OCI-LY1 (cell line): Measurements from ENCODE around the gene FTO.

ENCODE experiments used
- H2AFZ ChIP-seq: fragments of 200-600 bp; sonication (generic), shearing (Covaris generic); 2 replicates; pipeline ENCODE4 v1.6.0; 2014; ENCODE audit warnings: antibody characterized with exemption, mild to moderate bottlenecking, low read length
- H3F3A ChIP-seq: fragments of 200-600 bp; sonication (generic), shearing (Covaris generic); 2 replicates; pipeline ENCODE4 v1.6.0; 2014; ENCODE audit warnings: mild to moderate bottlenecking, antibody characterized with exemption, low read length, moderate library complexity; ENCODE audit not compliant: insufficient read depth
- H3K27ac ChIP-seq: fragments of 200-600 bp; sonication (generic); 2 replicates; pipeline ENCODE4 v1.5.1; 2014; ENCODE audit warnings: low read length, mixed run types, mild to moderate bottlenecking, low read depth; ENCODE audit not compliant: poor library complexity, severe bottlenecking
- H3K27me3 ChIP-seq: fragments of 200-600 bp; sonication (generic); 2 replicates; pipeline ENCODE4 v1.6.0; 2014; ENCODE audit warnings: antibody characterized with exemption, mild to moderate bottlenecking, low read length, moderate library complexity; ENCODE audit not compliant: insufficient read depth
- H3K36me3 ChIP-seq: fragments of 200-600 bp; sonication (generic); 2 replicates; pipeline ENCODE4 v1.6.1; 2014; ENCODE audit warnings: mild to moderate bottlenecking, antibody characterized with exemption, low read length, moderate library complexity, mixed read lengths; ENCODE audit not compliant: insufficient read depth
- H3K4me1 ChIP-seq: fragments of 200-600 bp; sonication (generic); 2 replicates; pipeline ENCODE4 v1.5.1; 2014; ENCODE audit warnings: mild to moderate bottlenecking, low read length, moderate library complexity; ENCODE audit not compliant: insufficient read depth, severe bottlenecking
- H3K4me2 ChIP-seq: fragments of 200-600 bp; sonication (generic), shearing (Covaris generic); 2 replicates; pipeline ENCODE4 v1.6.1; 2014; ENCODE audit warnings: low read length
- H3K4me3 ChIP-seq: fragments of 200-600 bp; sonication (generic); 2 replicates; pipeline ENCODE4 v1.5.1; 2014; ENCODE audit warnings: low read length, low read depth, mild to moderate bottlenecking, mixed read lengths; ENCODE audit not compliant: poor library complexity, severe bottlenecking
- H3K79me2 ChIP-seq: fragments of 200-600 bp; shearing (Covaris generic); 2 replicates; pipeline ENCODE4 v1.6.1; 2016; ENCODE audit warnings: mixed run types, low read length, mixed read lengths; ENCODE audit not compliant: insufficient read depth
- H3K9ac ChIP-seq: fragments of 200-600 bp; sonication (generic), shearing (Covaris generic); 2 replicates; pipeline ENCODE4 v1.6.1; 2014; ENCODE audit warnings: mild to moderate bottlenecking, low read length, mixed read lengths
- H3K9me2 ChIP-seq: fragments of 200-600 bp; sonication (generic), shearing (Covaris generic); 2 replicates; pipeline ENCODE4 v1.6.1; 2014; ENCODE audit warnings: low read depth, mild to moderate bottlenecking, low read length, mixed read lengths
- H3K9me3 ChIP-seq: fragments of 200-600 bp; shearing (Covaris generic); 2 replicates; pipeline ENCODE4 v1.6.1; 2014; ENCODE audit warnings: low read length, mixed read lengths
- H4K20me1 ChIP-seq: fragments of 200-600 bp; sonication (generic), shearing (Covaris generic); 2 replicates; pipeline ENCODE4 v1.6.0; 2016; ENCODE audit warnings: mild to moderate bottlenecking, low read length; ENCODE audit not compliant: insufficient read depth
- EZH2 ChIP-seq: fragments of 200-600 bp; sonication (generic), shearing (Covaris generic); IDR thresholded peaks from 2 replicates; pipeline ENCODE4 v1.8.0; 2017; ENCODE audit warnings: borderline replicate concordance, mixed run types, mild to moderate bottlenecking, antibody characterized with exemption, low read length, moderate library complexity, mixed read lengths
- TF ChIP-seq, protein P1 (sequence below): fragments of 200-600 bp; sonication (generic), shearing (Covaris generic); IDR thresholded peaks from 2 replicates; pipeline ENCODE4 v1.5.1; 2017; ENCODE audit warnings: mild to moderate bottlenecking, antibody characterized with exemption, low read length, moderate library complexity, mixed read lengths

Gene FTO

DNA sequence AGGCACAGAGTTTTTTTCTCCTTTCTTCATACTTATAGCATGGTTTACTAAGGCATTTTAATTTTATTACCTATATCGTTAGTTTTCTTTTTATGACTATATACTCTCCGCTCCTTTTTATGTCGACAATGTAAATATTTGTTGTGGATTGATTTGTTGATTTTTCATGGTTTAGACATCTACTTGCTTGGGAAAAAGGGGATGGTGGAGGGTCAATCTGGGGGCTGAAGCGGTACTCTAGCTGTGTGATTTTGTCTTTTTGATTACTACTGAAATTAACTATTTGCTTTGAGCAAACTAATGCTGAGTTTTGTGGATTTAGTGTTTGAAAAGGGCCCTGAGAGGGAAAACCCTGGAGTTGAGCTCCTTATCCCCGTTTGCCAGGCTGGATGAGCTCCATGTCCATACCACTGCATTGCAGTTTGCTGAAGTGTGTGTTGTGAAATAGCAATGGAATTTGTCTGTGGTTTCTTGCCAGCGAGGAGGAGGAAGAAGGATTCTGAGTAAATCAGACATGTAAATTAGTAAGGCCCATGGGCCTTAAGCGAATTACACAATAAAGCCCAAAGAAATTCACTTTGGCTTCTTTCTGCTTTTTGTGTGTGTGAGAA is 72.0 kb downstream of the FTO start:
- Histone ChIP-seq H3K36me3 (no peaks in the 10 kb centered on the region), H3K4me3 (no peak overlapping the region), H3K27me3 (no peaks in the 10 kb centered on the region), H3K9me3 (no peaks in the 10 kb centered on the region), H4K20me1 (no peaks in the 10 kb centered on the region), H2AFZ (no peak overlapping the region), H3K27ac (no peak overlapping the region), H3K4me2 (no peak overlapping the region), H3K9ac (no peak overlapping the region), H3K9me2 (no peaks in the 10 kb centered on the region), H3K4me1 (peaks cover 47% of the 10 kb centered on the region), H3K79me2 (no peaks in the 10 kb centered on the region), H3F3A (no peaks in the 10 kb centered on the region)
- TF ChIP-seq, protein P1, sequence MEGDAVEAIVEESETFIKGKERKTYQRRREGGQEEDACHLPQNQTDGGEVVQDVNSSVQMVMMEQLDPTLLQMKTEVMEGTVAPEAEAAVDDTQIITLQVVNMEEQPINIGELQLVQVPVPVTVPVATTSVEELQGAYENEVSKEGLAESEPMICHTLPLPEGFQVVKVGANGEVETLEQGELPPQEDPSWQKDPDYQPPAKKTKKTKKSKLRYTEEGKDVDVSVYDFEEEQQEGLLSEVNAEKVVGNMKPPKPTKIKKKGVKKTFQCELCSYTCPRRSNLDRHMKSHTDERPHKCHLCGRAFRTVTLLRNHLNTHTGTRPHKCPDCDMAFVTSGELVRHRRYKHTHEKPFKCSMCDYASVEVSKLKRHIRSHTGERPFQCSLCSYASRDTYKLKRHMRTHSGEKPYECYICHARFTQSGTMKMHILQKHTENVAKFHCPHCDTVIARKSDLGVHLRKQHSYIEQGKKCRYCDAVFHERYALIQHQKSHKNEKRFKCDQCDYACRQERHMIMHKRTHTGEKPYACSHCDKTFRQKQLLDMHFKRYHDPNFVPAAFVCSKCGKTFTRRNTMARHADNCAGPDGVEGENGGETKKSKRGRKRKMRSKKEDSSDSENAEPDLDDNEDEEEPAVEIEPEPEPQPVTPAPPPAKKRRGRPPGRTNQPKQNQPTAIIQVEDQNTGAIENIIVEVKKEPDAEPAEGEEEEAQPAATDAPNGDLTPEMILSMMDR, result no peak
- no peak for TF ChIP-seq EZH2

DNA sequence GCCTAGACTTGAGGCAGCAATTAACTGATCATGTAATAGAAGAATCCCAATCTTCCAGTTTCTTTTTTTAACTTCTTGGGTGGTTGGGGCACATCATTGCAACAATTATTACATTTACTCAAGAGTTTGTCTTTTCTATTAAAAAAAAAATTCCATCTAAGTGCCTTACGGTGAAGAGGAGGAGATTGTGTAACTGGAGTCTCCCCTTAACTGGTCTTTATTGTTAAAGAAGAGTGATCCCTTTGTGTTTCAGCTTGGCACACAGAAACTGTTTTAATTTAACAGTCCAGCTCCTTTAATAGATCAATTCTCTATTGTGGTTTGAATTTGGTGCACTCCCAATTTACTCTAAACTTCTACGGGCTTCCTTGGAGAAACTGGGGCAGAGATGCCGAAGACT is 75.2 kb downstream of the FTO start:
- Histone ChIP-seq H3K9me3 (no peaks in the 10 kb centered on the region), H3F3A (no peaks in the 10 kb centered on the region), H3K79me2 (no peaks in the 10 kb centered on the region), H3K9ac (no peak overlapping the region), H4K20me1 (no peaks in the 10 kb centered on the region), H3K9me2 (no peaks in the 10 kb centered on the region), H3K27me3 (no peaks in the 10 kb centered on the region), H3K27ac (no peak overlapping the region), H2AFZ (no peak overlapping the region), H3K4me2 (no peak overlapping the region), H3K36me3 (no peaks in the 10 kb centered on the region), H3K4me1 (peaks cover 22% of the 10 kb centered on the region), H3K4me3 (no peak overlapping the region)
- TF ChIP-seq, protein P1, result no peak
- TF ChIP-seq EZH2, result no peak

DNA sequence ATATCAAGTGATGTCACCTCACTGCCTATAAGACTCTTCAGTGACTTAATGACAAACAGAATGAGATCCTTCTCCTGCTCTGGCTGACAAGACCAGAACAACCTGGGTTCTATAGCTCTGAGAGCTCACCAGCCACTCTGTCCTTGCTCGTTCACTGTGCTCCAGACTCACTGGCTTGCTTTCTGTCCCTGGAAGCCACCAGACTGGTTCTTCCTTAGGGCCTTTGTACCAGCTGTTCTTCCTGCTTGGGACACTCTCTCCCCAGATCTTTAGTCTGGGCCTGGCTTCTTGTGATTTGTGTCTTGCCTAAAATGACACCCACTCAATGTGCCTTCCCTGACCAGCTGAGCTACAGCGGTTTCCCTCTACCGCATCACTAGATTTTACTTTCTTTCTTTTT is 76.1 kb downstream of the FTO start:
- Histone ChIP-seq H3K4me1 (peaks cover 14% of the 10 kb centered on the region), H3K27ac (no peak overlapping the region), H3K4me2 (no peak overlapping the region), H3F3A (no peaks in the 10 kb centered on the region), H3K9me2 (no peaks in the 10 kb centered on the region), H3K79me2 (no peaks in the 10 kb centered on the region), H2AFZ (no peak overlapping the region), H3K9me3 (no peaks in the 10 kb centered on the region), H4K20me1 (no peaks in the 10 kb centered on the region), H3K27me3 (no peaks in the 10 kb centered on the region), H3K4me3 (no peak overlapping the region), H3K9ac (no peak overlapping the region), H3K36me3 (no peaks in the 10 kb centered on the region)
- TF ChIP-seq, protein P1, result no peak
- no peak for TF ChIP-seq EZH2
